Measurements from ENCODE around the gene SFR1. TPM values are rescaled to one million over a fixed set of nuclear protein-coding genes. Genes with fewer than 3 reads are reported as not detected.
"Not testable (repeated sequence)": the region's sequence is repeated elsewhere in the genome, so short reads cannot be mapped to it uniquely, and the experiment has no call there.

The SFR1 gene
- polyA plus RNA-seq, 5 donors, result 8.9 to 15.0 (median 10.9) TPM

GRCh38 chr10:104170610-104171254 lies 48.8 kb downstream of the SFR1 start:
- DNase-seq, result no peak

- DNase-seq, result not testable (repeated sequence)
Observed at GRCh38 chr10:104174136-104174535, 52.2 kb downstream of the SFR1 start.

Other genes starting within 250 kb of the SFR1 start
- 10 to 100 TPM; 25.2 to 31.4 (median 29.6) TPM for gene STN1, start 204.0 kb upstream of the SFR1 start, polyA plus RNA-seq (ENCODE audit: insufficient read depth in 1 of 5, insufficient read length in 5 of 5, low replicate concordance in 1 of 5)
- gene SLK, start 155.0 kb upstream of the SFR1 start, polyA plus RNA-seq (ENCODE audit: insufficient read depth in 1 of 5, insufficient read length in 5 of 5, low replicate concordance in 1 of 5), result 10 to 100 TPM; 41.9 to 72.8 (median 66.7) TPM
- gene COL17A1, start 36.3 kb upstream of the SFR1 start, polyA plus RNA-seq (ENCODE audit: insufficient read depth in 1 of 5, insufficient read length in 5 of 5, low replicate concordance in 1 of 5), result 1 to 10 TPM in 1 of 5 donors, under 1 TPM in 4; 0.82 to 1.5 (median 0.85) TPM
- gene CFAP43, start 110.2 kb downstream of the SFR1 start, polyA plus RNA-seq (ENCODE audit: insufficient read depth in 1 of 5, insufficient read length in 5 of 5, low replicate concordance in 1 of 5), result 10 to 100 TPM; 10.1 to 25.6 (median 16.5) TPM
- gene GSTO1, start 132.7 kb downstream of the SFR1 start, polyA plus RNA-seq (ENCODE audit: insufficient read depth in 1 of 5, insufficient read length in 5 of 5, low replicate concordance in 1 of 5), result 100 to 1,000 TPM in 1 of 5 donors, 10 to 100 TPM in 4; 70.0 to 103 (median 94.1) TPM
- 10 to 100 TPM; 21.9 to 32.2 (median 27.3) TPM for gene GSTO2, start 147.0 kb downstream of the SFR1 start, polyA plus RNA-seq (ENCODE audit: insufficient read depth in 1 of 5, insufficient read length in 5 of 5, low replicate concordance in 1 of 5)
- 10 to 100 TPM; 12.8 to 18.4 (median 17.2) TPM for gene ITPRIP, start 216.3 kb downstream of the SFR1 start, polyA plus RNA-seq (ENCODE audit: insufficient read depth in 1 of 5, insufficient read length in 5 of 5, low replicate concordance in 1 of 5)
- 1 to 10 TPM; 1.6 to 2.9 (median 1.6) TPM for gene CFAP58, start 231.7 kb downstream of the SFR1 start, polyA plus RNA-seq (ENCODE audit: insufficient read depth in 1 of 5, insufficient read length in 5 of 5, low replicate concordance in 1 of 5)

Data from right lung (tissue), 5 donors.